ENCODE data around the gene WASF3. TPM values are rescaled to one million over a fixed set of nuclear protein-coding genes. Genes with fewer than 3 reads are reported as not detected.

Gene WASF3
- total and polyA plus RNA-seq, 2 of the 13 experiments (the other 11 are each of a cell fraction or from before 2014, with no cell fraction given): 10.4 to 17.2 TPM

DNA sequence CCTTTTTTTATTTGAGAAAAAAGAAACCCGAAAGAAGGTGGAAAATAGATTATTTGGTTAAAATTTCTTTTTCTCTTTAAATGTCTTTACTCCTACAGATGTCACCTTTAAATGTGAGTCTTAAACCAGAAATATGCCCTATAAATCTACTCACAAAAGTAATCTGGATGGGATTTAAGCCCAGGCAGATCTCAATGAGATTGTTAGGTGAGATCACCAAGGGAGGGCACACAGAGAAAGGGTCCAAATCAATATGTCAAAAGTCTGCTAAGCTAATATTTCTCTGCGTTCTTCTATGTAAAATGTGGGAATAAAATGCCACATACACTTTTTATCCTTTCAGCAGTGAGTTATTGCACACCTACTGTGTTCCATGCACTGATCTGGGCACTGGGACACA, 32.9 kb downstream of the WASF3 start:
- Histone ChIP-seq H3K4me1 (ENCODE audit: insufficient read depth, low read length) (peaks cover 56% of the 10 kb centered on the region), H3K9me3 (ENCODE audit: low read length) (no peaks in the 10 kb centered on the region), H3K27me3 (ENCODE audit: control insufficient read depth in 1 of 2, insufficient read depth in 2 of 2, low read length in 2 of 2) (no peaks in the 10 kb centered on the region), H3K79me2 (ENCODE audit: insufficient read depth, low read length) (peaks cover 57% of the 10 kb centered on the region), H2AFZ (ENCODE audit: low read length) (no peak overlapping the region), H3K9ac (ENCODE audit: insufficient read depth, low read depth, low read length) (no peak overlapping the region), H4K20me1 (ENCODE audit: insufficient read depth, low read length) (0 out of 2 replicates have a peak, but pooled peaks cover 11% of the 10 kb centered on the region), H3K4me2 (ENCODE audit: low read depth, low read length) (peak overlapping the region; percentile 3; the same call in 1 of the 2 replicates), H3K27ac (ENCODE audit: extremely low read length, insufficient read depth, low read length) (no peak overlapping the region), H3K4me3 (replicated peaks in 1 of 3; ENCODE audit: insufficient read depth in 1 of 3, low read depth in 2 of 3, low read length in 3 of 3) (no peak overlapping the region), H3K36me3 (replicated peaks in 1 of 2; ENCODE audit: control insufficient read depth in 1 of 2, insufficient read depth in 2 of 2, low read length in 2 of 2) (no peaks in the 10 kb centered on the region)
- peak; percentile 37; the same call in 2 of the 3 replicates for ATAC-seq
- intact Hi-C loops (cut with micrococcal nuclease; ENCODE audit: unreplicated experiment): no loop called here
- WGBS (ENCODE audit: low lambda C conversion rate): 19% methylated on average over 2 of the region's 2 CpGs
- ChIA-PET CTCF (ENCODE audit: low intra/inter-chr PET ratio, low total read pairs) (no interaction called here), POLR2A (no interaction called here)
- no TSS peak for BruUV-seq (replicated peaks)
- in situ Hi-C loops (cut with HindIII; ENCODE audit: extremely low pct_ligation_motif_present, low pct_unique_long_range_greater_than_20kb): no loop called here
- no peak for FAIRE-seq
- DNase-seq (ENCODE audit: low spot score): no peak
- TF ChIP-seq HMG20B (CRISPR knock-in tag; conservative IDR thresholded peaks at IDR 0.05) (no peak), ZNF234 (CRISPR knock-in tag; conservative IDR thresholded peaks at IDR 0.05) (no peak), PITX1 (CRISPR knock-in tag; IDR thresholded peaks at IDR 0.05) (no peak), ZBTB21 (CRISPR knock-in tag; IDR thresholded peaks at IDR 0.05) (no peak), ZNF205 (CRISPR knock-in tag; IDR thresholded peaks at IDR 0.05) (no peak), ZSCAN29 (CRISPR knock-in tag; conservative IDR thresholded peaks at IDR 0.05) (no peak), ZNF83 (CRISPR knock-in tag; IDR thresholded peaks at IDR 0.05; ENCODE audit: borderline replicate concordance) (no peak), GABPB1 (CRISPR knock-in tag; IDR thresholded peaks at IDR 0.05) (no peak), ZBTB20 (CRISPR knock-in tag; IDR thresholded peaks at IDR 0.05; ENCODE audit: borderline replicate concordance, low read depth) (no peak), YY1 (IDR thresholded peaks at IDR 0.05; ENCODE audit: insufficient read depth, insufficient replicate concordance, low read depth, low read length) (no peak), KLF11 (CRISPR knock-in tag; IDR thresholded peaks at IDR 0.05) (no peak), PCBP1 (IDR thresholded peaks at IDR 0.05; ENCODE audit: borderline replicate concordance, low read depth, low read length) (no peak)
- TF ChIP-seq, protein P1, sequence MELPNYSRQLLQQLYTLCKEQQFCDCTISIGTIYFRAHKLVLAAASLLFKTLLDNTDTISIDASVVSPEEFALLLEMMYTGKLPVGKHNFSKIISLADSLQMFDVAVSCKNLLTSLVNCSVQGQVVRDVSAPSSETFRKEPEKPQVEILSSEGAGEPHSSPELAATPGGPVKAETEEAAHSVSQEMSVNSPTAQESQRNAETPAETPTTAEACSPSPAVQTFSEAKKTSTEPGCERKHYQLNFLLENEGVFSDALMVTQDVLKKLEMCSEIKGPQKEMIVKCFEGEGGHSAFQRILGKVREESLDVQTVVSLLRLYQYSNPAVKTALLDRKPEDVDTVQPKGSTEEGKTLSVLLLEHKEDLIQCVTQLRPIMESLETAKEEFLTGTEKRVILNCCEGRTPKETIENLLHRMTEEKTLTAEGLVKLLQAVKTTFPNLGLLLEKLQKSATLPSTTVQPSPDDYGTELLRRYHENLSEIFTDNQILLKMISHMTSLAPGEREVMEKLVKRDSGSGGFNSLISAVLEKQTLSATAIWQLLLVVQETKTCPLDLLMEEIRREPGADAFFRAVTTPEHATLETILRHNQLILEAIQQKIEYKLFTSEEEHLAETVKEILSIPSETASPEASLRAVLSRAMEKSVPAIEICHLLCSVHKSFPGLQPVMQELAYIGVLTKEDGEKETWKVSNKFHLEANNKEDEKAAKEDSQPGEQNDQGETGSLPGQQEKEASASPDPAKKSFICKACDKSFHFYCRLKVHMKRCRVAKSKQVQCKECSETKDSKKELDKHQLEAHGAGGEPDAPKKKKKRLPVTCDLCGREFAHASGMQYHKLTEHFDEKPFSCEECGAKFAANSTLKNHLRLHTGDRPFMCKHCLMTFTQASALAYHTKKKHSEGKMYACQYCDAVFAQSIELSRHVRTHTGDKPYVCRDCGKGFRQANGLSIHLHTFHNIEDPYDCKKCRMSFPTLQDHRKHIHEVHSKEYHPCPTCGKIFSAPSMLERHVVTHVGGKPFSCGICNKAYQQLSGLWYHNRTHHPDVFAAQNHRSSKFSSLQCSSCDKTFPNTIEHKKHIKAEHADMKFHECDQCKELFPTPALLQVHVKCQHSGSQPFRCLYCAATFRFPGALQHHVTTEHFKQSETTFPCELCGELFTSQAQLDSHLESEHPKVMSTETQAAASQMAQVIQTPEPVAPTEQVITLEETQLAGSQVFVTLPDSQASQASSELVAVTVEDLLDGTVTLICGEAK (IDR thresholded peaks at IDR 0.05): no peak
- TF ChIP-seq, protein P1 (CRISPR knock-in tag; IDR thresholded peaks at IDR 0.05): no peak

All from HepG2 (cell line).